Psoas muscle (tissue), 8 donors: Measurements from ENCODE around the gene ANKLE1. TPM values are rescaled to one million over a fixed set of nuclear protein-coding genes. Genes with fewer than 3 reads are reported as not detected.
A peak's percentile ranks its signal among the peaks of the same experiment; 100 is the strongest.

ENCODE experiments used
- ATAC-seq, 4 donors: fragments of 200-7000 bp; cut with Tn5 transposase; one replicate each; pipeline ENCODE4 v1.9.1; 2020; ENCODE audit warnings: moderate library complexity in 3 of 4, mild to moderate bottlenecking in 2 of 4
- DNase-seq, 2 donors: peaks; one replicate each; pipeline ENCODE4 v3.0.0-alpha.2; 2020
- H3K27ac ChIP-seq: fragments of 200-600 bp; one replicate; pipeline ENCODE4 v1.8.0; 2022
- H3K27me3 ChIP-seq, 3 donors: fragments of 200-600 bp in 1 of 3; one replicate each; pipeline versions ENCODE4 v1.6.1 to v1.8.0; 2013 to 2022; ENCODE audit warnings: low read length in 2 of 3, mild to moderate bottlenecking in 2 of 3, moderate library complexity in 1 of 3; ENCODE audit not compliant: insufficient read depth in 3 of 3
- H3K36me3 ChIP-seq, 2 donors: fragments of 200-600 bp in 1 of 2; one replicate each; pipeline versions ENCODE4 v1.6.1 to v1.8.0; 2013 to 2022; ENCODE audit warnings: low read depth in 1 of 2, mild to moderate bottlenecking in 1 of 2, moderate library complexity in 1 of 2; ENCODE audit not compliant: insufficient read depth in 1 of 2
- H3K4me1 ChIP-seq: fragments of 200-600 bp; one replicate; pipeline ENCODE4 v1.8.0; 2022
- H3K4me3 ChIP-seq: fragments of 200-600 bp; one replicate; pipeline ENCODE4 v1.8.0; 2022; ENCODE audit warnings: mild to moderate bottlenecking
- H3K9me3 ChIP-seq: fragments of 200-600 bp; one replicate; pipeline ENCODE4 v1.8.0; 2022
- CTCF ChIP-seq: fragments of 200-600 bp; IDR thresholded peaks from one replicate; pipeline ENCODE4 v1.8.0; 2022; ENCODE audit warnings: antibody characterized with exemption
- WGBS, 3 donors: extraction: QIAGEN DNeasy Blood & Tissue Kit; methylation state at CpG; one replicate each; pipeline versions ENCODE4 v1.1.6 to v1.1.7; 2013; 5-methylcytosine and 5-hydroxymethylcytosine counted together
- intact Hi-C, 2 donors: fragments of 100-400 bp; cut with DNase I; formaldehyde crosslinking; loops; one replicate each; pipeline versions ENCODE4 v1.11.0 to v1.14.2; 2022
- polyA plus RNA-seq, 3 donors: library from polyadenylated mRNA; stranded (reverse); fragments of 200-250 nt; gene quantifications; one replicate each; pipeline ENCODE4 v1.2.3, GENCODE V29; 2013
- total RNA-seq, 4 donors: library from RNA; stranded (reverse); fragmentation: NEBNext Ultra II Directional in 2 of 4; extraction: Animal tissue kit (Norgen Biotek cat#: 25700) in 2 of 4; gene quantifications; one replicate each; pipeline versions ENCODE4 v1.2.1 to v1.2.4, GENCODE V29; 2021 to 2023
- donor health status: healthy with polysubstance abuse.
- donor health status: DM: no; HTN: no; CAD: no; lungs with moderate emphysema.
- donor health status: Bipolar disorder and iron deficiency.
- donor health status: healthy.
- donor health status: DM: yes; HTN: yes; CAD: no.
- donor health status: DM: no; HTN: no; CAD: no.
- donor health status: DM: no; HTN: no; CAD: no.
- donor health status: DM: yes; HTN: yes; CAD: no.

Gene ANKLE1
- total and polyA plus RNA-seq, 7 donors = 0.07 to 0.26 (median 0.13) TPM; not detected in 2

DNA sequence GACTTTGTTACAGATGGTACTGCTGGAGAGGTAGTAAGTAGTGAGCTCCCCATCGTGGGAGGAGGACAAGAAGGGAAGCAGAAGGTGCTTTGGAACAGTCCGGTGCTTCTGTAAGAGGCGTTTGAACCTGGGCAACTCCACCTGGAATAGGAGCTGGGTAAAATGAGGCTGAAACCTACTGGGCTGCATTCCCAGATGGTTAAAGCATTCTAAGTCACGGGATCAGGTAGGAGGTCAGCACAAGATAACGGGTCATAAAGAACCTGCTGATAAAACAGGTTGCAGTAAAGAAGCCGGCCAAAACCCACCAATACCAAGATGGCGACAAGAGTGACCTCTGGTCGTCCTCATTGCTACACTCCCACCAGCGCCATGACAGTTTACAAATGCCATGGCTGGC lies 5.1 kb downstream of the ANKLE1 start:
- H3K27ac ChIP-seq = no peak overlapping the region
- no peaks in the 10 kb centered on the region for H3K36me3 ChIP-seq
- peaks cover 4% of the 10 kb centered on the region for H3K4me1 ChIP-seq
- intact Hi-C loops = no loop called here
- DNase-seq = no peak
- H3K9me3 ChIP-seq = no peaks in the 10 kb centered on the region
- TF ChIP-seq CTCF = no peak
- H3K4me3 ChIP-seq = no peak overlapping the region
- no peak for ATAC-seq
- H3K27me3 ChIP-seq = peaks cover 0 to 9% (median 4%) of the 10 kb centered on the region in 3 donors
- WGBS, 3 donors = 88 to 90% (median 88%) methylated on average over 9 of the region's 9 CpGs

DNA sequence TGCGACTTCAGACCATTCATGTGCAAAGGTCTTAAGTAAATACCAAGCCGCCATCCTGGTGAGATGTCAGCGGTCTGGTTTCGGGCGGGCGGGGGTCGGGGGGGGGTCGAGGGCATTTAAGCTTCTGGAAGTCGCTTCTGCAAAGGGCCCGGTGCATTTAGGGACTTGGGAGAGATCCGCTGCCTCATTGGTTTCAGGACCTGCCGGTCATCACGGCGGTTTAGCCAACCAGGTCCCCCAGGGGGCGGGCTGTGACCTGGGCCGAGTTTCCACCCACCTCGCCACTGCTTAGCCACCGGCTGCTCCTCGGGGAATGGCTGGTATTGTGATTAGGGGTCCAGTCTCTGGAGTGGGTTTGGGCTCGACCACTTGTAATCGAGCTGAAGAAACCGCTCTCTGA lies 7.8 kb downstream of the ANKLE1 start:
- Histone ChIP-seq H3K4me1 (no peaks in the 10 kb centered on the region), H3K9me3 (no peaks in the 10 kb centered on the region), H3K27ac (peak overlapping the region; percentile 41), H3K27me3 (no peaks in the 10 kb centered on the region), H3K36me3 (no peaks in the 10 kb centered on the region), H3K4me3 (peak overlapping the region; percentile 25)
- no peak for TF ChIP-seq CTCF
- peak; percentile 73 to 85 (median 77) for ATAC-seq
- peak; percentile 75 to 79 for DNase-seq
- 14 to 21% (median 17%) methylated on average over 22 of the region's 22 CpGs for WGBS, 3 donors
- intact Hi-C loops = no loop called here

GRCh38 chr19:17292301-17293074 lies 10.8 kb downstream of the ANKLE1 start:
- intact Hi-C loops = no loop called here
- 38 to 46% (median 42%) methylated on average over 41 to 46 of the region's 46 CpGs for WGBS, 3 donors
- ATAC-seq = peak; percentile 57 to 70 (median 68)

DNA sequence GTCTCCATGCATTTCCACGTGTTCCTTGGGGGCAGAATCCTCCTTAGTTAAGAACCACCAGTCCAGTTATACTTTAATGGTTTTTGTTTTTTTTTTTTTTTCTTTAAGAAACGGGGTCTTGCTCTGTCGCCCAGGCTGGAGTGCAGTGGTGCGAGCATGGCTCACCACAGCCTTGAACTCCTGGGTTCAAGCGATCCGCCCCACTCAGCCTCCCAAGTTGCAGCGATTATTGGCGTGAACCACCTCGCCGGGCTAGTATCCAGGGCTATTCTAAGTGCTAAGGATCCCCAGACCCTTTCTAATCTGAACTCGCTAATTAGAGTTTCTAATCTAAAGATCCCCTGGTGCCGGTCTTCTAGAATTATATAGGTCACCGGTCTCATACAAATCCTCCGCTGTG lies 11.9 kb downstream of the ANKLE1 start:
- intact Hi-C loops = no loop called here
- H3K9me3 ChIP-seq = peaks cover 5% of the 10 kb centered on the region

More at GRCh38 chr19:17292301-17293074, 10.8 kb downstream of the ANKLE1 start:
- Histone ChIP-seq H3K27me3 (no peaks in the 10 kb centered on the region), H3K9me3 (no peaks in the 10 kb centered on the region), H3K27ac (peak overlapping the region; percentile 36), H3K4me1 (no peaks in the 10 kb centered on the region), H3K4me3 (peak overlapping the region; percentile 65), H3K36me3 (peaks cover 0 to 5% of the 10 kb centered on the region in 2 donors)
- peak; percentile 60 to 75 for DNase-seq
- peak; percentile 53 for TF ChIP-seq CTCF

More for the DNA sequence above, 11.9 kb downstream of the ANKLE1 start:
- H3K36me3 ChIP-seq = peaks cover 0 to 13% of the 10 kb centered on the region in 2 donors
- ATAC-seq (no peak), DNase-seq (no peak)
- H3K27ac ChIP-seq = no peak overlapping the region
- no peaks in the 10 kb centered on the region for H3K27me3 ChIP-seq
- no peak overlapping the region for H3K4me3 ChIP-seq
- WGBS, 3 donors = 91 to 93% (median 92%) methylated on average over 14 of the region's 14 CpGs
- no peak for TF ChIP-seq CTCF
- no peaks in the 10 kb centered on the region for H3K4me1 ChIP-seq
